Subcutaneous abdominal adipose tissue (tissue), 5 donors: ENCODE data around the gene OLIG2.

Source experiments
- H3K27ac ChIP-seq: one replicate; pipeline ENCODE4 v1.7.0; 2013; ENCODE audit warnings: low read depth, mild to moderate bottlenecking, inconsistent platforms, low read length, moderate library complexity
- H3K27me3 ChIP-seq, 5 donors: one replicate each; pipeline ENCODE4 v1.7.0; 2013; ENCODE audit warnings: low read length in 5 of 5, inconsistent platforms in 1 of 5; ENCODE audit not compliant: control insufficient read depth in 5 of 5, insufficient read depth in 4 of 5
- H3K36me3 ChIP-seq, 5 donors: one replicate each; pipeline ENCODE4 v1.7.0; 2013; ENCODE audit warnings: low read length in 5 of 5; ENCODE audit not compliant: control insufficient read depth in 5 of 5, insufficient read depth in 5 of 5
- H3K4me1 ChIP-seq, 5 donors: one replicate each; pipeline ENCODE4 v1.7.0; 2013; ENCODE audit warnings: low read length in 5 of 5, mild to moderate bottlenecking in 3 of 5, moderate library complexity in 1 of 5; ENCODE audit not compliant: control insufficient read depth in 5 of 5, insufficient read depth in 5 of 5
- H3K4me3 ChIP-seq, 5 donors: one replicate each; pipeline ENCODE4 v1.7.0; 2013; ENCODE audit warnings: low read length in 5 of 5, low read depth in 1 of 5
- H3K9ac ChIP-seq, 5 donors: one replicate each; pipeline ENCODE4 v1.7.0; 2013; ENCODE audit warnings: low read length in 5 of 5, mild to moderate bottlenecking in 4 of 5, moderate library complexity in 3 of 5
- H3K9me3 ChIP-seq, 5 donors: one replicate each; pipeline ENCODE4 v1.7.0; 2013; ENCODE audit warnings: low read length in 5 of 5; ENCODE audit not compliant: control insufficient read depth in 5 of 5
- donor health status: healthy.
- donor health status: healthy.
- donor health status: healthy.
- donor health status: healthy.
- donor health status: healthy.

Gene OLIG2

DNA sequence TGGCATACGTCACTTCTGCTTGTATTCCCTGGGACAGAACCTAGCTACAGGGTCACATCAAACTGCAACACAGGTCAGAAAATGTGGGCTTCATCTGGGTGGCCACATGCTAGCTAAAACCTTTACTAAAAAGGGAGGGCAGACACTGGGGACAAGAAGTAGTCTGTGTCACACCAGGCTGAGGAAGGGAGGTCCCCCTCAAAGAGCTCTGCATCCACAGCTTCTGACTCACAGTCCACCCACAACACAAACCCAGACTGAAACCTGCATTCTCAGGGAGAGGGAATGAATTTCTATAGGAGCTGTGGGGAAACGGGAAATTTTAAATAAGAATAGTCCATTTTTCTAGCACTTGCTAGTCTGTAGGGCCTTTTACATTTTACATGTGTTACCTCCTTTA lies 16.2 kb downstream of the OLIG2 start:
- Histone ChIP-seq H3K4me1 (no peaks in the 10 kb centered on the region), H3K9me3 (no peaks in the 10 kb centered on the region), H3K36me3 (no peaks in the 10 kb centered on the region), H3K9ac (no peak overlapping the region), H3K27me3 (peaks cover 11 to 14% (median 14%) of the 10 kb centered on the region in 5 donors), H3K27ac (no peak overlapping the region), H3K4me3 (no peak overlapping the region)

GRCh38 chr21:33042812-33043211 lies 17.1 kb downstream of the OLIG2 start:
- Histone ChIP-seq H3K36me3 (no peaks in the 10 kb centered on the region), H3K9ac (no peak overlapping the region), H3K27me3 (peaks cover 11 to 21% (median 14%) of the 10 kb centered on the region in 5 donors), H3K4me3 (no peak overlapping the region), H3K9me3 (no peaks in the 10 kb centered on the region), H3K27ac (no peak overlapping the region), H3K4me1 (no peaks in the 10 kb centered on the region)

GRCh38 chr21:33046455-33046854 lies 20.7 kb downstream of the OLIG2 start:
- Histone ChIP-seq H3K9me3 (no peaks in the 10 kb centered on the region), H3K4me3 (no peak overlapping the region), H3K4me1 (no peaks in the 10 kb centered on the region), H3K27ac (no peak overlapping the region), H3K9ac (no peak overlapping the region), H3K36me3 (no peaks in the 10 kb centered on the region), H3K27me3 (peaks cover 3 to 21% (median 11%) of the 10 kb centered on the region in 5 donors)

- H3K9me3 ChIP-seq: no peaks in the 10 kb centered on the region
- no peaks in the 10 kb centered on the region for H3K4me1 ChIP-seq
- H3K27ac ChIP-seq: no peak overlapping the region
- H3K9ac ChIP-seq: no peak overlapping the region
- H3K4me3 ChIP-seq: no peak overlapping the region
- H3K36me3 ChIP-seq: no peaks in the 10 kb centered on the region
- H3K27me3 ChIP-seq: peaks cover 2 to 15% (median 10%) of the 10 kb centered on the region in 5 donors
Observed at GRCh38 chr21:33047231-33047630, 21.5 kb downstream of the OLIG2 start.

DNA sequence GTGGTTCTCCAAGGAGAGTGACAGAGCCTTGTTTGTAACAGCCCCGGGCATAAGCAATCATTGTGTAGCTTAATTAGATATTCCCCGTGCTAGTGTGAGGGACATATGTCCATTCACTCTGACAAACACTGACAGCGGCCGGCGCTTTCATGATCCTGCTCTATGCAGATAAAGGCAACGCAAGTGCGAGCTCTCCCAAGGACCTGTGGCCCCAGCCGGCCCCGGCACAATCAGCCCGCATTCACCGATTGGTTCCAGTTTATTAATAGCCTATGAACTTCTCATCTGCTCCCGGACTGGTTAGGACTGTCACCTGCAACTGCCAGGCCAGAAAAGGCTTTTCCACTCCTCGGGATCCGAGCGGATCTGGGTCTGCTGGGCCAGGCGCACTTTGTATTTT lies 26.2 kb downstream of the OLIG2 start:
- H3K27me3 ChIP-seq: peaks cover 6 to 11% (median 9%) of the 10 kb centered on the region in 5 donors
- H3K36me3 ChIP-seq: no peaks in the 10 kb centered on the region
- no peaks in the 10 kb centered on the region for H3K9me3 ChIP-seq
- no peaks in the 10 kb centered on the region for H3K4me1 ChIP-seq
- H3K9ac ChIP-seq: no peak overlapping the region
- no peak overlapping the region for H3K4me3 ChIP-seq
- H3K27ac ChIP-seq: no peak overlapping the region

- H3K9me3 ChIP-seq: no peaks in the 10 kb centered on the region
- H3K36me3 ChIP-seq: no peaks in the 10 kb centered on the region
Observed at GRCh38 chr21:33053951-33054350, 28.2 kb downstream of the OLIG2 start.

DNA sequence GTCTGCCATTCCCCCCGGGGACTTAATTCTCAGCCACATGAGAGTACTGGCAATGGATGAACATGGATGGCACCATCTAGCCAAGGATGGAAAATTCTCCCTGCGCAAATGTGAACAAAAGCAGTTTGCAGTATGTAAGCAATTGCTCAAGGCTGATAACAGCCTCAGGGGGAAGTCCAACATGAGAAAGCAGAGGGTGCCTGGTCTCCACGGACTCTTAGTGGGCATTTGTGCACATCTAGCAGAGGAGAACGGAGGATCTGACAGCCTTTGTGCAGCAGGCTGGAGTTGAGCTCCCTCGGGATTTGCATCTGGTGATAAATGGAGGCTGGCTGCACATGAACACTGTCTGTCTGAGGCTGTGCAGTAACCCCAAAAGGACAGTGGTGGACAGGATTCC lies 30.3 kb downstream of the OLIG2 start:
- no peak overlapping the region for H3K27ac ChIP-seq
- H3K4me1 ChIP-seq: peaks cover 2 to 20% (median 18%) of the 10 kb centered on the region in 5 donors
- no peaks in the 10 kb centered on the region for H3K9me3 ChIP-seq
- no peaks in the 10 kb centered on the region for H3K36me3 ChIP-seq
- H3K9ac ChIP-seq: no peak overlapping the region
- H3K27me3 ChIP-seq: peaks cover 0 to 16% (median 0%) of the 10 kb centered on the region in 5 donors
- H3K4me3 ChIP-seq: no peak overlapping the region

More at GRCh38 chr21:33053951-33054350, 28.2 kb downstream of the OLIG2 start:
- Histone ChIP-seq H3K27ac (no peak overlapping the region), H3K4me1 (peaks cover 0 to 8% (median 7%) of the 10 kb centered on the region in 5 donors), H3K27me3 (peaks cover 0 to 9% (median 4%) of the 10 kb centered on the region in 5 donors), H3K4me3 (no peak overlapping the region), H3K9ac (no peak overlapping the region)

DNA sequence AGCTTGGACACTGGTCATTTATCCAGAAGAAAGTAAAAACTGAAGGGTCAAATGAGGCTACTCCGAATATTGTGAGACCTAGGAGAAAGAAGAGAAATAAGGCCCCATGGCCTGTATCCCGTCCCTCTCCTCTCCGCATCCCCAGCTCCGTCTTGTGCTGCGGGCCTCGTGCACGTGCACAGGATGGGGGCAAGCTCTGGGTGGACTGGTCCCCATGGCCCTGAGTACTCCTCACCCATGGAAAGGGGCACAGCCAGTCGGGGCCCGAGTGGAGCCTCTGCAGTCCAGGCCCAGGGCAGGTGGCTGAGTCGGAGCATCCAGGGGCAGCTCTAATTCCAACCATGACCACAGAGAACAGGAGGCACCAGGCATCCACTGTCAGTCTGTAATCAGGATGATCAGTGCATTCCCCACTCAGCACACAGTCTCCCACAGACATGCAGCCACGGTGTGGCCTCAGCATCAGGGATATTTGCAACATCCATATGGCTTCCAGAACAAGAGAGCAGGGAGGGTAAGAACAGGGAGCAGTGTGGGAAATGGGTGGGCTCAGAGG lies 31.7 kb downstream of the OLIG2 start:
- H3K36me3 ChIP-seq: no peaks in the 10 kb centered on the region
- no peak overlapping the region for H3K9ac ChIP-seq
- H3K27me3 ChIP-seq: peaks cover 0 to 19% (median 6%) of the 10 kb centered on the region in 5 donors
- no peak overlapping the region for H3K4me3 ChIP-seq
- peaks cover 2 to 20% (median 18%) of the 10 kb centered on the region in 5 donors for H3K4me1 ChIP-seq
- H3K9me3 ChIP-seq: no peaks in the 10 kb centered on the region
- no peak overlapping the region for H3K27ac ChIP-seq

GRCh38 chr21:33058527-33058926 lies 32.8 kb downstream of the OLIG2 start:
- no peak overlapping the region for H3K4me3 ChIP-seq
- peaks cover 2 to 20% (median 18%) of the 10 kb centered on the region in 5 donors for H3K4me1 ChIP-seq
- H3K36me3 ChIP-seq: no peaks in the 10 kb centered on the region
- peaks cover 0 to 23% (median 11%) of the 10 kb centered on the region in 5 donors for H3K27me3 ChIP-seq
- no peak overlapping the region for H3K9ac ChIP-seq
- no peaks in the 10 kb centered on the region for H3K9me3 ChIP-seq
- H3K27ac ChIP-seq: no peak overlapping the region

- H3K4me3 ChIP-seq: no peak overlapping the region
- H3K27me3 ChIP-seq: peaks cover 2 to 23% (median 15%) of the 10 kb centered on the region in 5 donors
- H3K27ac ChIP-seq: no peak overlapping the region
- H3K9ac ChIP-seq: no peak overlapping the region
- peaks cover 2 to 20% (median 18%) of the 10 kb centered on the region in 5 donors for H3K4me1 ChIP-seq
- no peaks in the 10 kb centered on the region for H3K9me3 ChIP-seq
- H3K36me3 ChIP-seq: no peaks in the 10 kb centered on the region
Observed at GRCh38 chr21:33058957-33059356, 33.2 kb downstream of the OLIG2 start.
